Left ventricle myocardium inferior (tissue), 1 donor: ENCODE measurements around the gene NPTX1. TPM values are rescaled to one million over a fixed set of nuclear protein-coding genes. Genes with fewer than 3 reads are reported as not detected.
A peak's percentile ranks its signal among the peaks of the same experiment; 100 is the strongest.

Experiments used
- DNase-seq: peaks from one replicate; pipeline ENCODE4 v3.0.0-alpha.2; 2020
- H3K27ac ChIP-seq: fragments of 200-600 bp; replicated peaks from 2 replicates; pipeline ENCODE4 v1.8.0; 2021
- H3K27me3 ChIP-seq: fragments of 200-600 bp; 2 replicates; pipeline ENCODE4 v1.8.0; 2021; ENCODE audit warnings: low read depth
- H3K36me3 ChIP-seq: fragments of 200-600 bp; 2 replicates; pipeline ENCODE4 v1.8.0; 2021
- H3K4me1 ChIP-seq: fragments of 200-600 bp; 2 replicates; pipeline ENCODE4 v1.8.0; 2021
- H3K4me3 ChIP-seq: fragments of 200-600 bp; 2 replicates; pipeline ENCODE4 v1.8.0; 2021; ENCODE audit warnings: mild to moderate bottlenecking, moderate library complexity
- H3K9me3 ChIP-seq: fragments of 200-600 bp; replicated peaks from 2 replicates; pipeline ENCODE4 v1.8.0; 2021
- CTCF ChIP-seq: fragments of 200-600 bp; IDR thresholded peaks from 2 replicates; pipeline ENCODE4 v1.8.0; 2021; ENCODE audit warnings: antibody characterized with exemption, mild to moderate bottlenecking, borderline replicate concordance
- intact Hi-C: fragments of 100-400 bp; cut with micrococcal nuclease; formaldehyde crosslinking; loops from one replicate; pipeline ENCODE4 v1.11.0; 2022
- total RNA-seq: library from RNA; stranded (reverse); fragmentation: NEBNext Ultra II Directional; extraction: Animal tissue kit (Norgen Biotek cat#: 25700); gene quantifications from one replicate; pipeline ENCODE4 v1.2.1, GENCODE V29; 2021
- donor health status: DM: no; HTN: yes; CAD: no; lungs with severe emphysema.

NPTX1 gene
- total RNA-seq, 1 donor from 2014 or later, result not detected

GRCh38 chr17:80443498-80443897 is 32.9 kb downstream of the NPTX1 start:
- no peaks in the 10 kb centered on the region for H3K36me3 ChIP-seq
- no peak overlapping the region for H3K27ac ChIP-seq
- H3K4me1 ChIP-seq, result no peaks in the 10 kb centered on the region
- intact Hi-C loops, result no loop called here
- no peaks in the 10 kb centered on the region for H3K9me3 ChIP-seq
- no peak for DNase-seq
- no peaks in the 10 kb centered on the region for H3K27me3 ChIP-seq
- no peak overlapping the region for H3K4me3 ChIP-seq
- TF ChIP-seq CTCF, result no peak

- no peaks in the 10 kb centered on the region for H3K9me3 ChIP-seq
- intact Hi-C loops, result no loop called here
- H3K4me3 ChIP-seq, result no peak overlapping the region
- H3K4me1 ChIP-seq, result no peaks in the 10 kb centered on the region
- no peak for DNase-seq
- no peaks in the 10 kb centered on the region for H3K27me3 ChIP-seq
- no peak overlapping the region for H3K27ac ChIP-seq
- H3K36me3 ChIP-seq, result no peaks in the 10 kb centered on the region
- TF ChIP-seq CTCF, result no peak
These were observed 33.6 kb downstream of the NPTX1 start for GRCh38 chr17:80442764-80443163.

GRCh38 chr17:80442323-80442659 is 34.1 kb downstream of the NPTX1 start:
- TF ChIP-seq CTCF, result no peak
- Histone ChIP-seq H3K27me3 (no peaks in the 10 kb centered on the region), H3K27ac (no peak overlapping the region), H3K4me3 (no peak overlapping the region), H3K9me3 (no peaks in the 10 kb centered on the region), H3K4me1 (no peaks in the 10 kb centered on the region), H3K36me3 (no peaks in the 10 kb centered on the region)
- no peak for DNase-seq
- intact Hi-C loops, result no loop called here

GRCh38 chr17:80441598-80442322 is 34.6 kb downstream of the NPTX1 start:
- Histone ChIP-seq H3K4me3 (no peak overlapping the region), H3K27ac (no peak overlapping the region), H3K27me3 (no peaks in the 10 kb centered on the region), H3K36me3 (no peaks in the 10 kb centered on the region), H3K4me1 (no peaks in the 10 kb centered on the region), H3K9me3 (no peaks in the 10 kb centered on the region)
- intact Hi-C loops, result no loop called here
- no peak for DNase-seq
- TF ChIP-seq CTCF, result no peak

GRCh38 chr17:80441133-80441578 is 35.3 kb downstream of the NPTX1 start:
- no peak overlapping the region for H3K27ac ChIP-seq
- peak; percentile 34 for DNase-seq
- H3K4me1 ChIP-seq, result no peaks in the 10 kb centered on the region
- H3K9me3 ChIP-seq, result no peaks in the 10 kb centered on the region
- no peak overlapping the region for H3K4me3 ChIP-seq
- no peak for TF ChIP-seq CTCF
- no peaks in the 10 kb centered on the region for H3K36me3 ChIP-seq
- H3K27me3 ChIP-seq, result no peaks in the 10 kb centered on the region
- intact Hi-C loops, result no loop called here

- intact Hi-C loops, result no loop called here
These were observed 36.9 kb downstream of the NPTX1 start for GRCh38 chr17:80439499-80439898.

More at GRCh38 chr17:80439499-80439898, 36.9 kb downstream of the NPTX1 start:
- no peaks in the 10 kb centered on the region for H3K9me3 ChIP-seq
- H3K4me1 ChIP-seq, result no peaks in the 10 kb centered on the region
- H3K36me3 ChIP-seq, result no peaks in the 10 kb centered on the region
- H3K27ac ChIP-seq, result no peak overlapping the region
- no peak for TF ChIP-seq CTCF
- no peak for DNase-seq
- H3K27me3 ChIP-seq, result no peaks in the 10 kb centered on the region
- no peak overlapping the region for H3K4me3 ChIP-seq
